GM21367 (cell line): Measurements from ENCODE around the gene IRAK3.
"Not testable (repeated sequence)": the region's sequence is repeated elsewhere in the genome, so short reads cannot be mapped to it uniquely, and the experiment has no call there.

Experiments used
- ATAC-seq: cut with Tn5 transposase; IDR thresholded peaks from one replicate; pipeline ENCODE4 v1.9.1; 2021; ENCODE audit not compliant: unreplicated experiment

Gene IRAK3

DNA sequence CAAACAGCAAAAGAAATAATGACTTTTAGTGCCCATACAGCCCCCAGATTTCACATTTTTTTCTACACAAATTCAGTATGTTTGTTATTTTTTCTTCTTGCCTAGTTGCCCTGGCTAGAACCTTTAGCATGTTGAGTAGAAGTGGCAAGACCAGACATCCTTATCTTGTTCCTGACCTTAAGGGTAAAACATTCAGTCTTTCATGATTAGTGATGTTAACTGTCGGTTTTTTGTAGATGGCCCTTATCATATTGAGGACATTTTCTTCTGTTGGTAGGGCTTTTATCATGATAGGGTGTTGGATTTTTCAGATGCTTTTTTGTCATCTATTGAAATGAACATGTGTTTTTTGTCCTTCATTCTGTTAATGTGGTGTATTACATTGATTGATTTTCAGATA lies 17.1 kb downstream of the IRAK3 start:
- no peak for ATAC-seq

DNA sequence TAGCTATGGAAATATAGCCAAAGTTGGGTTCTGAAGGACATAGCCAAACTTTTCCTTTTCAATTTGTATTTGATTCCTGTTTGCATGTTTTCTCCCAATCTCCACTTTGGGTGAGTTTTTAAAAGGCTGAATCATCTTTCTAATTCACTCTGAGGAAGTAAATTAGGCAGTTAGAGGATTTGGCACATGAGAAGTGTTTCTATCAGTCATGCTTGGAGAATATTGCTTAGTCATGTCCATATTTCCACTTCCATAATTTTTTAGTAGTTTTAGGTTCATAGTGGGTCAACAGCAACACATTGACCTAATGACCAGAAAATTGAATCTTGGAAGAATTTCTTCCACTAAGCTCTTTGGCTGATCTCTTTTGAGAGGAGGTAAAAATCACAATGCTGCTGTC lies 21.8 kb downstream of the IRAK3 start:
- ATAC-seq, result no peak

DNA sequence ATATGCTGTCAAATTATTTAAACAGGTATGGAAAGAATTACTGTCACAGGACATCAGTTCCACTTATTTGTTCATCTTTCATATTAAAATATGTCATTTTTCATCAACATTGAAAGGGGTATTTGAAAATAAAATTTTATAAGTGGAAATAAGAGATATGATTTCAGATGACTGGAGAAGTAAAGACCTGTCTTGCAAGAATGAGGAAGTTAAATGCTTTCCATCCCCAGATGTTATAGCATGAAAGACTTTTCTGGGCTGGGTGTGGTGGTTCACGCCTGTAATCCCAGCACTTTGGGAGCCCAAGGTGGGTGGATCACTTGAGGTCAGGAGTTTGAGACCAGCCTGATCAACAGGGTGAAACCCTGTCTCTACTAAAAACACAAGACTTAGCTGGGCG lies 22.6 kb downstream of the IRAK3 start:
- not testable (repeated sequence) for ATAC-seq

DNA sequence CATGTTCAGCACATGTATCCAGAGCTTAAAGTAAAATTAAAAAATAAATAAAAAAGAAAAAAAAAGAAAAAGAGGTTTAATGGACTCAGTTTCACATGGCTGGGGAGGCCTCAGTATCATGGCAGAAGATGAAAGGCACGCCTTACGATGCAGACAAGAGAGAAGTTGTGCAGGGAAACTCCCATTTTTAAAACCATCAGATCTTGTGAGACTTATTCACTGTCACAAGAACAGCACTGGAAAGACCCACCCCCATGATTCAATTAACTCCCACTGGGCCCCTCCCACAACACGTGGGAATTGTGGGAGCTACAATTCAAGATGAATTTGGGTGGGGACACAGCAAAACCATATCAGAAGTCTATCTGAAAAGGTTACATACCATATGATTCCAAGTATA lies 24.0 kb downstream of the IRAK3 start:
- not testable (repeated sequence) for ATAC-seq

DNA sequence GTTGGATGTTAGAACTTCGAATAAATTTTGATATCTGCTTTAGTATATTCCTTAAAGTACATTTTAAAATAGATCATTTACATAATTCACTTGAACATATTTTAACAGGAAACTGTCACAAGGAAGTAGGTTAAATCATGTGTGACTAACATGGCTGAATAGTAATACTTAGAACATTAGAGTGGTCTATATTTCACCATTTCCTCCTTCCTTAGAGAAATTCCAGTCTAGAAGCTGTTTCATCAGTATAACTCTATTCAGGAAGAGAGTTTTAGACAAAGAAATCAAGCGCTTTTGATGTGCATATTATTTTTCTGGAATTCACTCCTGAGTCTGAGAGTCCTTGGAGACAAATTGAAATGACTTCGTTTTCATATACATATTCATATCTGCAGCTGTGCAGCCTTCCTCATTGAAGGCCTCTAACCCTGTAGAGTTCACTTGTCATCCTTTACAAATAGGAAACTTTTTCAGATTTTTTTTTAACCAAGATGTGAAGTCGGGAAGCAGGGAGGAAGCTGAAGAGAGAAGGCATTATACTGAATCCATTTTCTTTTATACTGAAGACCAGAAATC lies 28.4 kb downstream of the IRAK3 start:
- ATAC-seq, result no peak

DNA sequence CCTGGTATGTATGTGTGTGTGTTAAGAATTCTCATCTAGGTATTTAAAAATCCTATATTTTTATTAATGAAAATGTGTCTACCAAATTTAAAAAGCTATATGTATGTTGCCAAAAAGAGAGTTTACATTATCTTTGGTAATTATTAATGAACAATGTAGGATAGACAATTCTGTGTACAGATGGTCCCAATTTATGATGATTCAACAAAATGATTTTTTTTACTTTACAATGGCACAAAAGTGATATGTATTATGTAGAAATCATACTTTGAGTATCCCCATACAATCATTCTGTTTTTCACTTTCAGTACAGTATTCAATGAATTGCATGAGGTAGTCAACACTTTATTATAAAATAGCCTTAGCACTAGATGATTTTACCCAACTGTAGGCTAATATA lies 39.4 kb downstream of the IRAK3 start:
- no peak for ATAC-seq

DNA sequence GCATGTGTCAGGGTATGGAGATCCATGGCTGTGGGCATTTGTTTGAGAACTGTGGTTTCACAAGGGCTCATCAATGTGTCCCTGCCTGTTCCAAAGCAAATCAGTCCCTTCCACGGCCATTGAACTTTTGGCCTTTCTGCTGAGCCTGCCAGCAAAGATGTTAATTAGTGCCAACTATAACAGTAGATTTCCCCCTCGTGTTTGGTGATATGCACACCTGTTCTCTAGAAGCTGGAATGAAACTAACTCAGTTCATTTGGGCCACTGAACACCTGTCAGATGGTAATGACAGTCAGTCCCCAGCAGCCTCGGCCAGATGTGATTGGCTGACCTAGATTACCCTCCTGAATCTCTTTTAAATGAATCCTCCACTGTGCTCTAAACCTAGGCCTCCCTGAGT lies 43.2 kb downstream of the IRAK3 start:
- no peak for ATAC-seq

DNA sequence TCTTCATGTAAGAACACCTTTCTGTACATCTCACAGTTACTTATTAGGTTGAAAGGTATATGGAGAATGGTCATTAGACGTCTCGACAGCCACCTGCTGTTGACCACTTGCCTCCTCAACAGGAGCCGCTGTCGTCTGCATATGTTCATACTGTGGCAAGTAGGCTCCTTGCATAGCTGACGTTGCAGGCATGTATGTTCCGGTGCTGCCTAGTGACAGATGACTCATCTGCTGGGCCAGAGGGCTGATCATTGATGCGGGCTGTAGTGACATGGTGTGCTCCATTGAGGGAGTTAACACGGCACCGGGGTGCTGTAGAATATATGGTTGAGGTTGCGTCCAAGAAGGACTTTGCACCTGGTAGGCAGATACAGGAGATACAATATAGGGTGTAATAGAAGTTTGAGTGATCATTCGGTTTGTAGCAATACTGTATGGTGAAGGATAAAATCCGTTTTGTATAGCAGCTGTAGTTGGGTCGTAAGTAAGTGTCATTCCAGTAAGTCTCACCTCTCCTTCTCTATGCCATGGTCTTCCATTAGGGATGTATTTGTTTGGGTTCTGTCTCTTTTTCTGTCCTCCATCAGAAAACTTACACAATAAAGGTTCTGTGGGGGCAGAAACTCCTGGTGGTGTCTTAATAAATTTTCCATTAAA lies 45.2 kb downstream of the IRAK3 start:
- ATAC-seq, result peak; percentile 79

DNA sequence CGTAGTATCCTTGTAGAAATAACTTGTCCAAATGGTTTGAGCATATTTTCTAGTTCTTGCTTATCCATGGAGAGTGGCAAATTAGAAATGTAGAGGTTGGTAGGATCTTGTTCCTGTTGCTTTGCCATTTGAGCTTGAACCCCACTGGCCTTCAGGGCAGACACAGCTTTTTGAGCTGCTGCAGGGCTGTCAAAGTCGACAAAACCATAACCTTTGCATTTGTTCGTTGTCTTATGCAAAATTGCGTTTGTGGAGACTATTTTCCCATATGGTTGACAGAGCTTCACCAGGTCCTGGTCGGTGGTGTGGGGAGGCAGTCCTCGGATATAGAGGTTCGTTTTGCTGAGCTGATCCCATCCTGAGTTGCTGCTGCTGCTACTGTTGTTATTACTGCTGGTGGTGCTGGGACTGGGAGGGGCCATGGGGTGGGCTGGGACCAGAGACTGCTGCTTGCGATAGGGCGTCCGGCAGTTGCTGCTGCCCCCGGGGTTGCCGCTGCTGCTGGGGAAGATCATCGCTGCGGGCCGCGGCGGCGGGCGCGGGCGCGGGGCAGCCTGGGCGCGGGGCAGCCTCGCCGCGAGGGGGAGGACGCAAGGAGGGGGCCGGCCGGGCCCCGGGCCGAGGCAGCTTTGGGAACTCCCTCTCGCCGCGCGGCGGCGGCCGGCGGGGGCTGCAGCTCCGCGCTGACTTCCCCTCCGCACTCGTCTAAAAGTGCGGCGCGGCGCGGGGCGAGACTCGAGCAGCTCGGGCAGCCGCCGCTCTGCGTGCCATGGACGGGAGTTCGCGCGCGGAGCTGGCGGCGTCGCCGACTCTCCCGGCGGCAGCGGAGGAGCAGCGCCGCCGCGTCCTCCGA lies 46.0 kb downstream of the IRAK3 start:
- ATAC-seq, result peak; percentile 38

DNA sequence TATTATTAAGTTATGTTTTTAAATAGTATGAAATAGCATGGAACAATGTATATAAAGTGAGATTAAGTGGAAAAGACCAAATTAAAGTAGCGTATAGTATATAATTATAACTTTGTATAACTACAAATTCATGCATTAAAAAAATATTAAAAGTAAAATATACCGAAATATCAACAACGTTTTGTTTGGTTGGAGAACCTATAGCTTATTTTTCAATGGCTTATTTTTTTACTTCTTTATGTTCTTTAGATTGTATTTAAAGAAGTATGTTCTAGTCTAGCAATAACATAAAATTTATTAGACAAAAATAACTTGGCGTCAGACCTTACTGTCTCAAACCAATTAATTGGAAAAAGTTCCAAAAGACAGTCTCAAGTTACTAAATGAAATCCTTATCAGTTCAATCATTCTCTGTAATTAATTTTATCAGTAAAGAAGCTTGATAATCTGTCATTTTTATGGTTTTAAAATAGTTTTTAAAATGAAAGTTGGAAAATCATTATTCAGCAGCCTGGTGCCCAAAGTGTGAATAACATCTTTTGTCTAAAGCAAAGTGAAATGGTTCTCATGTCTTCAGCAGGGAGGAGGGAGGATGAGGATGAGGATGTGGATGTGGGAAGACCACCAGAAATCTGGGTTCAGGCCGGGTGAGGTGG lies 46.7 kb downstream of the IRAK3 start:
- ATAC-seq, result no peak

DNA sequence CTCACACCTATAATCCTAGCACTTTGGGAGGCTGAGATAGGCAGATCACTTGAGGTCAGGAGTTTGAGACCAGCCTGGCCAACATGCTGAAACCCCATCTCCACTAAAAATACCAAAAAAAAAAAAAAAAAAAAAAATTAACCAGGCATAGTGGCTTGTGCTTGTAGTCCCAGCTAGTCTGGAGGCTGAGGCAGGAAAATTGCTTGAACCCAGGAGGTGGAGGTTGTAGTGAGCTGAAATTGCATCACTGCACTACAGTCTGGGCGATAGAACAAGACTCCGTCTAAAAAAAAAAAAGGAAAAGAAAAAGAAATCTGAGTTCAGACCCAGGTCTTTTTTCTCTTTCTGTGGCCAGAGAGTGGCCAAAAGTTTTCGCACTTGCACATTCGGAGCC lies 47.3 kb downstream of the IRAK3 start:
- ATAC-seq, result not testable (repeated sequence)

DNA sequence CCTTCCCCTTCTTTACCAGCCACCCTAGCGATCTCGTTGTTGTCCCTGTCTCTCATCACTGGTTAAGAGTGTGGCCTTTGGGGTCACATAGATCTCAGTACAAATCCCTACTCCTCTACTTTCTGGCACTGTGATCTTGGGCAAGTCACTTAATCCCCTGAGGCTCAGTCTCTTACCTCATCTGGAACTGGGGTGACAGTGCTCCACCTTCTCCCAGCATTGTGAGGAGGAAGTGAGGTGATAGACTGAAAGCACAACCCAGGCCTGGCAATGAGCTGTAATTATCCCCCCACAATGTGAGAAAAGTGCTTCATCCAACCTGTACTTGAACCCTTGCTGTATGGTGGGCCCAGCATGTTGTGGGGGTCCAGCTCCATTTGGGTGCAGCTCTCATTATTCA lies 48.0 kb downstream of the IRAK3 start:
- no peak for ATAC-seq

DNA sequence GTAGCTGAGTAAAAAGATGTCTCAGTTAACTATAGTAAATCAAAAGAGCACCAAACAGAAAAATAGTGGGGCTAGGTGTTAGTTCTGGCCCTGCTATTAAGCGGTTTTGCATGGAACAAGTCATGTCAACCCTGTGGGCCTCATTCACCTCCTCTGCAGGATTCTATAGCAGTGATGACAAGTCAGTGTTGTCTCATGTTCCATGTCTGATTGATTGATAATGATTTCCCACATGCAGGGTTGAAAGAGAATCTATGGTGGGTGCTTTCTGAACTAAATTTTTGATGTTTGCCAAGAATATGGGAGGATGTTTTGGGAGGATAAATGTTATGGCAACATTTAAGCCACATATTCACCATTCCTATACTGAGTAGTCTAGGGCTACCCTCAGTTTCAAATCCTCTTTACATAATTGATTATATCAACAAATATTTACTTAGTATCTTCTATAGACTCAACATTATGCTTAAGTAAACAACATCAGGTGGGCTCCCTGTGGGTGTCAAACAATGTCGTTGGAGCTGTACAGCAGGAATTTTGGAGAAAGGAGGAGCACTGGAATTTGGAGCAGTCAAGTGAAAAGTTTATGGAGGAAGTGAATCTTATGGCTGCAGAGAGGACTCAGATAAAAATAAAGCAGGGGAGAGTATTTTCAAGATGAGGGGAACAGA lies 48.6 kb downstream of the IRAK3 start:
- ATAC-seq, result no peak

DNA sequence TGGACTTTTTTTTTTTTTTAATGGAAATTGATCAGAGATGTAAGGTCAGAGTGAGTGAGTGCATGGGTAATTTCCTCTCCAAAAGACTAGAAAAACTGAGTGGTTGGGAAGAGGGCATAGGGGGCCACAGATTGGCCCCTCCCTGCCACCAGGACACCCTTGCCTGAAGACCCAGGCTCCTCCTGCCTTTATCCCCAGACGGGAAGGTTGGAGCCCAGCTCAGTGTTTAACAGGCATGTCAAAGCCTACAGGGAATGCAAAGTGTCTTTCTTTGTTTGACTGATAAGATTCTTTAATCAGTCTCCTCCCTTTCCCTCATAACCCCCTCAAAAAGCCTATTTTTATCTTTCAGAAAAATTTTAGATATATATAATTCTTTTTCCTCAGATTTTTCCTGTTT lies 50.3 kb downstream of the IRAK3 start:
- ATAC-seq, result no peak

DNA sequence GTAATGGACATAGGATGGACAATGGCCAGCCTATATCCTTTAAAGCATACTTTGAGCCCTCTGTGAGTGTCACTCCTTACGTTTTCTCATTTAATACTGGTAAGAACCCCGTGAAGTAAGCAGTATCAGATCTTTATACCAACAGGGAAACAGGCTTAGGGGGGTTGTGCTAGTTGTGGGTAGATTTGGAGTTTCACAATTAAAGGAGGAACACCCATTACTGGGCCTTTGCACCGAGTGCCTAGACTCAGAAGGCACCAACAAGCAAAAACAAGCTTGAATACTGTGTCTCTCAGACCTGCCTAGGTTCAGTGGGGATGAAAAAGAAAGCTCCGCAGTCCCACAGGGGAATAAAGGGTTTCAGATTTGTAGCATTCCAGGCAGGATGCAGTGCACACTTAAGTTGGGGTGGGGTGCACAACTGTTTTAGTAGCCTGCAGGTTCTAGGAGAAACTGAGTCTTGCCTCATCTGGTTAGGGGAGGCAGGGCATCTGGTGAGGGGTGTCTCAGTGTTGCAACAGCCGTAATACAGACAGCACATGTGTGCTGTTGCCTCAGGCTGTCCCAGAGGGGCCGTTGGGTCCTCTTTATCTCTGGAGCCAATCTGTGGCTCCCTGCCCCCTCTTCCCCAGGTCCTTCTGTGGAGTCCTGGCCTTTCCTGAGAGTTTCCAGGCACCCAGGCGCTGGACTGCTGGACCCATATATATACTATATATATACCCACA lies 51.2 kb downstream of the IRAK3 start:
- no peak for ATAC-seq

DNA sequence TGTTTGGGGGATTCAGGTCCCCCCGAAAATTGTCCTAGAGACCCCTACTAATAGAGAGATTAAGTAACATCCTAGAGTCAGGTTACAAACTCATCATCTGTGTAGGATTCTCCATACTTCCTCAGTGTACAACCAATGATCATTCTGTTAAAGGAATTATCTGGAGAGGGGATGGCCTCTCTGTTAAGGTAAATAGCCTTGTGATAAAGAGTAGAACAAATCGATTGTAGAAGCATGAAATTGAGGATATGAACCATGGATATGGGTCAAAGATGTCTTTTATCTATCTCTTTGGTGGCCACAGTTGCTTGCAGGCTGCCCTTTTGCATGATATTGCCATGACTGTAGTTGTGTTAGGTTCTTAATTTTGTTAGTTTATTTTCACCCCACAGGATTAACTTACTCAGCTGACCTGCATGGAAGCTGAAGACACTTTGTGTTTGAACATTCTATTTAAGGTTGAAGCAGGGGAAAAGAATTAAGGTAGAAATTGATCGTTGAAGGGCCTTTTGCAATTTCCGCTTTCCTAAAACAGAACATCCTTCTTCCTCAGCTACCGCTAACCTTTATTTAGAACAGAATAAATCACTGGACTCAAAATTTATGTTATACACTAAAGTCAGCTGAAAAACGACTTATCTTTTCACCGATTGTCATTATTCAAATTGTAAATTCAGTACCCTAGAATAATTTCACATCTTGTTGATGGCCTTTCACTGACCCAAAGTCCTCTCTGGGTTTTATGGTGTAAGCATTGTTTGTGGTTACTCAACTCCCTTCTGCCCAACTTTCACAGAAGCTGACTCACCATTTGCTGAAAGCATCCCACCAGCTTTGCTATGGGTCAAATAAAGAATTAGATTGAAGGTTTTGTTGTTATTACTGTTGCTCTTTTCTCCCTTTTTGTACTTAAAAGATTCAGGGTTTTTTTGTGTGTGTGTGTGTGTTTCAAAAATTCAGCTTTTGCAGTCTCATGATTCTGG lies 52.3 kb downstream of the IRAK3 start:
- no peak for ATAC-seq

DNA sequence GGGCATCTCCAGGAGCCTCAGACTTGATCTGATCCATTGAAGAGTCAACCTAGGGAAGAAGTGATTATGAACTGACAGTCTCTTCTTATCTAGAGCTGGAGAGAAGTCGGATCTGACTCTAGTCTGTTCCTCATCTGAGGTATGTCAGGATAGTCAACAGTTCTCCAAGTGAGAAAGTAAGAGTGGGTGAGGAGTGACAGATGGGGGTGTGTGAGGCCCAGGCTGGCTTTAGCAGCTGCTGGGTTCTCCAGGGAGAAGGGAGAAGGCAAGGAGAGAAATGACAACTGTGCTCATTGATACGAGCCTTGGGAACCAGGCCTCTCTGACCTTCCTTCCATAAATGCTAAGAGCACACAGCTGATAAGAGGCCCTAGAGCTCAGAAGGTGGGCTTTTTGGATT lies 53.3 kb downstream of the IRAK3 start:
- ATAC-seq, result no peak

DNA sequence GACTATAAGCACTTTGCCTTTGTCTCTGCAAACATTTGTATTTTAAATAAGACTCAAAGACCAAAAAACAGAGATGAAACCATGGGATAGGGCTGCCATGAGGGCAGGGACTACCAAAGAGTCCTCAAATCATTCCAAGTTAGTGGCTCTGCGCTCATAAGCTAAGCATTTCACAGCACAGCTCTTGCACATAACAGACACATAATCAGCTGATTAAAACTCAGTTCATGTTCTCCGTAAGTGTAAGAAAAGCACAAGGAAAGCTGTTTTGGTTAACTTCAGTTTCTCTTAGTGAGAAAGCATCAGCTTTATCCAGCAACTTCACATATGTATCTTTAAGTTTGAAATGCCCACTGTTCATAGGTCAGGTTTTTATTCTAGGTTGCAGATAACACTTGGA lies 54.9 kb downstream of the IRAK3 start:
- ATAC-seq, result no peak

DNA sequence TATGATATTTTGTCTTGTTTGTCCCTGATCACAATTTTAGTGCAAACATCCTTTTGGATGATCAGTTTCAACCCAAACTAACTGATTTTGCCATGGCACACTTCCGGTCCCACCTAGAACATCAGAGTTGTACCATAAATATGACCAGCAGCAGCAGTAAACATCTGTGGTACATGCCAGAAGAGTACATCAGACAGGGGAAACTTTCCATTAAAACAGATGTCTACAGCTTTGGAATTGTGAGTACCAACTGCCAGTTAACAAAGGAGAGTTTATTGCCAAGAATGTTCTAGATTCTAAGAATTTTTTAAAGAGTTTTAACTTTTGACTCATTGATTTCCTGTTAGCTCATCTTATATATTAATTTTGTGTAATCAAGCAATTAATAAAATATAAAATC lies 55.4 kb downstream of the IRAK3 start:
- ATAC-seq, result no peak
